Measurements from ENCODE around the gene MRPL22. TPM values are rescaled to one million over a fixed set of nuclear protein-coding genes. Genes with fewer than 3 reads are reported as not detected.

Gene MRPL22
- total RNA-seq = 10 to 100 TPM; 29.9 to 30.2 TPM
- polyA plus RNA-seq (2013, experiment 1 of 2) = 23.9 TPM
- 22.7 TPM for polyA plus RNA-seq (2013, experiment 2 of 2)
- total RNA-seq = 6.1 to 42.6 (median 15.3) reads per million in 172 experiments

DNA sequence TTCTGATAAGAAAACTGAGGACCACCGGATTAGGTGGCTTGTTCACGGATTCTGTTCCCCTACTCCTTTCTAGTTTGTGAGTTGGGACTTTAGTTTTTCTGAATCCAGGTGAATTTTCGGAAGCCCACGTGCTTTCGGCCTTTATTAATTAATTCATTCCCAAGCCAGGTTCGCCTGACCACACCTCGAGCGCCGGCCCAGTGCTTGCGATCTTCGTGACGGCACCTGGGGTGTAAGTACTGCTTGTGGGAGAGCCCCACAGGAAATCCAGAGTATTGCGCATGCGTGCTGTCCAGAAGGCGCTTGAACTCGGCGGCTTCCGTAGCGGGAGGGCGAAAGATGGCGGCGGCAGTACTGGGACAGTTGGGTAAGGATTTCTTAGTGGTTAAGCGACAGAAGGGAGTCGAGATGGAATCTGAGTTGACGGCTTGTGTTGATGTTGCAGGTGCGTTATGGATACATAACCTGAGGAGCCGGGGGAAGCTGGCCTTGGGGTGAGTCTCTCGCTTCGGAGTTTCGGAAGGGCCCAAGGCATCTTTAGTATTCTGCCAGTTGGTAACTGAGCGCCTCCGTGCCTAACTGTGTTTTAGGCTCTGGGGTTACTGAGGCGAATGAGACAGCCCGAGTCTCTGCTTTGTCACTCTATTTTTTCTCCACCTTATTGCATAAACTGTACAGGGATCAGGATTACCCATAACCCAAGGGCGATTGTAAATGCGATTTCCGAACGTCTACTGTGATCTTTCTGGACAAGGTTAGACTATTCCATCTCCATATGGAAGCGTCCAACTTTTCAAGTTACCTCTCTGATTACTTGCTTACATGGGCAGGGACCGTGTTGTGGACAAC lies at the start of gene MRPL22:
TSS of gene MRPL22 (plus strand) at position 302 of the 849 bp plus-strand sequence. CDS start at position 340, 38 bp downstream.
- no peaks in the 10 kb centered on the region for H3K9me3 Mint-ChIP-seq
- POLR2A ChIA-PET = interaction anchor here (1.4 to 1.7 kb wide), 2 partner anchors 82 to 84 kb away, joined by 3 to 5 read pairs; partner anchors contain the start of gene CNOT8

DNA sequence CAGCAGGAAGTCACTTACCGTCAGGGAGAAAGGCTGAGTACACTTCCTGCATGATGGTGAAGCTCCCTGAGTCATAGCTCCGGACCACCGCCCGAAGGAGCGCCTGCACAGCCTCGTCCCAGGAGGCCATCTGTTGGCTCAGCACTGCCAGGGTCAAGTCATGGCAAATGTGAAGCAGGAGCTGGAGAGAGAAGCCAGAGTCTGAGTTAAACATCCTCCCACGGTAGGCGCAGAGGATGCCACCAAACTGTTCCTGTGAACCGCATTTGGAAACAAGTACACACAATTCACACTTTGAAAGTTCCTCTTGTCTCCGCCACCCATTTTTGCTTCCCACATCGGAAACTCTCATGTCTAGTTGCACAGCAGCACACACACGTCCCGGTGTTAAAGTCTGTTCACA lies 48.5 kb upstream of the MRPL22 start:
- Mint-ChIP-seq H3K4me1 (ENCODE audit: low read depth) (no peaks in the 10 kb centered on the region), H3K4me3 (no peak overlapping the region), H3K27ac (no peak overlapping the region), H3K9me3 (peaks cover 2% of the 10 kb centered on the region), H3K27me3 (no peaks in the 10 kb centered on the region), H3K36me3 (ENCODE audit: low read depth) (peaks cover 92% of the 10 kb centered on the region)
- Histone ChIP-seq H3K36me3 (ENCODE audit: insufficient read depth, low read length) (peaks cover 80% of the 10 kb centered on the region), H3K4me1 (ENCODE audit: insufficient read depth, low read length) (no peaks in the 10 kb centered on the region), H3K9me3 (ENCODE audit: control insufficient read depth in 1 of 2, insufficient read depth in 1 of 2, low read length in 2 of 2) (peaks cover 1 to 4% of the 10 kb centered on the region in 2 experiments), H3K27me3 (ENCODE audit: control insufficient read depth in 1 of 2, insufficient read depth in 2 of 2, low read length in 2 of 2) (no peaks in the 10 kb centered on the region), H3K4me3 (ENCODE audit: low read length) (no peak overlapping the region), H3K27ac (ENCODE audit: low read depth in 1 of 2, low read length in 2 of 2) (no peak overlapping the region)
- ChIA-PET POLR2A (no interaction called here), CTCF (interaction anchor here (0.7 kb wide), 1 partner anchor 33 kb away, joined by 3 read pairs; no protein-coding TSS in a partner anchor)
- no peak for ATAC-seq (ENCODE audit: poor library complexity)
- TF ChIP-seq, protein P1, sequence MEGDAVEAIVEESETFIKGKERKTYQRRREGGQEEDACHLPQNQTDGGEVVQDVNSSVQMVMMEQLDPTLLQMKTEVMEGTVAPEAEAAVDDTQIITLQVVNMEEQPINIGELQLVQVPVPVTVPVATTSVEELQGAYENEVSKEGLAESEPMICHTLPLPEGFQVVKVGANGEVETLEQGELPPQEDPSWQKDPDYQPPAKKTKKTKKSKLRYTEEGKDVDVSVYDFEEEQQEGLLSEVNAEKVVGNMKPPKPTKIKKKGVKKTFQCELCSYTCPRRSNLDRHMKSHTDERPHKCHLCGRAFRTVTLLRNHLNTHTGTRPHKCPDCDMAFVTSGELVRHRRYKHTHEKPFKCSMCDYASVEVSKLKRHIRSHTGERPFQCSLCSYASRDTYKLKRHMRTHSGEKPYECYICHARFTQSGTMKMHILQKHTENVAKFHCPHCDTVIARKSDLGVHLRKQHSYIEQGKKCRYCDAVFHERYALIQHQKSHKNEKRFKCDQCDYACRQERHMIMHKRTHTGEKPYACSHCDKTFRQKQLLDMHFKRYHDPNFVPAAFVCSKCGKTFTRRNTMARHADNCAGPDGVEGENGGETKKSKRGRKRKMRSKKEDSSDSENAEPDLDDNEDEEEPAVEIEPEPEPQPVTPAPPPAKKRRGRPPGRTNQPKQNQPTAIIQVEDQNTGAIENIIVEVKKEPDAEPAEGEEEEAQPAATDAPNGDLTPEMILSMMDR (IDR thresholded peaks at IDR 0.05) = no peak
- no peak for DNase-seq
- intact Hi-C loops (cut with DNase I, micrococcal nuclease) = no loop called here

More for the DNA sequence above, at the start of gene MRPL22:
- ATAC-seq (ENCODE audit: poor library complexity) (peak; percentile 79), DNase-seq (peak; percentile 89 to 98 (median 94))
- Histone ChIP-seq H3K36me3 (ENCODE audit: insufficient read depth, low read length) (peaks cover 10% of the 10 kb centered on the region), H3K27ac (ENCODE audit: low read depth in 1 of 2, low read length in 2 of 2) (peak within 1 kb of the TSS; percentile 68 to 75), H3K9me3 (ENCODE audit: control insufficient read depth in 1 of 2, insufficient read depth in 1 of 2, low read length in 2 of 2) (no peaks in the 10 kb centered on the region), H3K4me3 (ENCODE audit: low read length) (peak within 1 kb of the TSS; percentile 94), H3K27me3 (ENCODE audit: control insufficient read depth in 1 of 2, insufficient read depth in 2 of 2, low read length in 2 of 2) (no peaks in the 10 kb centered on the region), H3K4me1 (ENCODE audit: insufficient read depth, low read length) (peaks cover 44% of the 10 kb centered on the region)
- H3K4me1 Mint-ChIP-seq (ENCODE audit: low read depth) = peaks cover 52% of the 10 kb centered on the region
- H3K4me3 Mint-ChIP-seq = peak within 1 kb of the TSS; percentile 99
- peak within 1 kb of the TSS; percentile 97 for H3K27ac Mint-ChIP-seq
- TF ChIP-seq, protein P1 (IDR thresholded peaks at IDR 0.05) = no peak
- intact Hi-C loops (cut with DNase I, micrococcal nuclease) = loop anchor here (2.0 to 10.0 kb wide), 5 partner anchors 82 to 1994 kb away; partner anchors contain the start of genes CNOT8 (in 1 of the 2), GALNT10 (in 1 of the 2) and LARP1 (in 1 of the 2)
- H3K36me3 Mint-ChIP-seq (ENCODE audit: low read depth) = peaks cover 10% of the 10 kb centered on the region
- CTCF ChIA-PET = no interaction called here
- H3K27me3 Mint-ChIP-seq = no peaks in the 10 kb centered on the region

DNA sequence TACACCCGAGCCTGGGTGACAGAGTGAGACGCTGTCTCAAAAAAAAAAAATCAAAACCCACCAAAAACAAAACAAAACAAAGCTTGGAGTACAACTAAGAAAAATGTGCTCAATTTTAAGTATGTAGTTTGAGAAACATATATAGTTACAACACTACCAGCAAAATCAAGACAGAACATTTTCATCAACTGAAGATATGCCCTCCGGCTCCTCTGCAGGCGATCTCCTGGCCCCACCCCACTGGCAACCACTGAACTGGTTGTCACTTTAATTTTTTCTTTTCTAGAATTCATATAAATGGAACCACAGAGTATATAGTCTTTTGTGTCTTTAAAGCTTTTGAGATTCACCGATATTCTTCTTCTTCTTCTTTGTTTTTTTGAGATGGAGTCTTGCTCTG lies 47.5 kb upstream of the MRPL22 start:
- Histone ChIP-seq H3K9me3 (ENCODE audit: control insufficient read depth in 1 of 2, insufficient read depth in 1 of 2, low read length in 2 of 2) (peaks cover 0 to 4% of the 10 kb centered on the region in 2 experiments), H3K27ac (ENCODE audit: low read depth in 1 of 2, low read length in 2 of 2) (no peak overlapping the region), H3K27me3 (ENCODE audit: control insufficient read depth in 1 of 2, insufficient read depth in 2 of 2, low read length in 2 of 2) (no peaks in the 10 kb centered on the region), H3K4me3 (ENCODE audit: low read length) (no peak overlapping the region), H3K36me3 (ENCODE audit: insufficient read depth, low read length) (peaks cover 76% of the 10 kb centered on the region), H3K4me1 (ENCODE audit: insufficient read depth, low read length) (no peaks in the 10 kb centered on the region)
- CTCF ChIA-PET = interaction anchor here (0.7 kb wide), 1 partner anchor 9 kb away, joined by 3 read pairs; no protein-coding TSS in a partner anchor
- H3K4me1 Mint-ChIP-seq (ENCODE audit: low read depth) = no peaks in the 10 kb centered on the region
- no peaks in the 10 kb centered on the region for H3K9me3 Mint-ChIP-seq
- peaks cover 92% of the 10 kb centered on the region for H3K36me3 Mint-ChIP-seq (ENCODE audit: low read depth)
- TF ChIP-seq, protein P1 (IDR thresholded peaks at IDR 0.05) = no peak
- intact Hi-C loops (cut with DNase I, micrococcal nuclease) = no loop called here
- DNase-seq = no peak
- H3K4me3 Mint-ChIP-seq = no peak overlapping the region
- ATAC-seq (ENCODE audit: poor library complexity) = no peak
- POLR2A ChIA-PET = no interaction called here
- H3K27me3 Mint-ChIP-seq = no peaks in the 10 kb centered on the region
- no peak overlapping the region for H3K27ac Mint-ChIP-seq
